B cell (primary cell): ENCODE measurements around the gene GOLPH3. TPM values are rescaled to one million over a fixed set of nuclear protein-coding genes. Genes with fewer than 3 reads are reported as not detected.
A peak's percentile ranks its signal among the peaks of the same experiment; 100 is the strongest.
"Not testable (repeated sequence)": the region's sequence is repeated elsewhere in the genome, so short reads cannot be mapped to it uniquely, and the experiment has no call there.

ENCODE experiments used
- ATAC-seq: fragments of 200-7000 bp; cut with Tn5 transposase; one replicate; pipeline ENCODE4 v1.10.0; 2021; ENCODE audit warnings: low read depth, mild to moderate bottlenecking, moderate number of reproducible peaks, moderate library complexity
- CTCF ChIA-PET: fragments of 350-600 bp; sonication (Branson Sonifier 250); formaldehyde crosslinking; loops from one replicate; lab custom pipeline; 2021; ENCODE audit warnings: antibody characterized with exemption, inconsistent platforms; lab: Charles Lee
- POLR2A ChIA-PET: fragments of 350-600 bp; sonication (Branson Sonifier 250); formaldehyde crosslinking; loops from one replicate; lab custom pipeline; 2021; ENCODE audit warnings: antibody characterized with exemption; lab: Charles Lee
- DNase-seq: peaks from one replicate; pipeline ENCODE4 v3.0.0; 2013
- H2AFZ ChIP-seq: 2 replicates; pipeline ENCODE4 v1.6.1; 2012; ENCODE audit warnings: mild to moderate bottlenecking, low read depth, low read length; ENCODE audit not compliant: insufficient read depth, poor library complexity, severe bottlenecking
- H3K27ac ChIP-seq, 2 donors: 1 replicate in 1 of 2; 2 replicates in 1 of 2; pipeline ENCODE4 v1.5.1; 2012 to 2013; ENCODE audit warnings: low read length in 2 of 2, mild to moderate bottlenecking in 2 of 2, moderate library complexity in 1 of 2
- H3K27me3 ChIP-seq, 4 experiments: fragments of 200-600 bp in 1 of 4; sonication (generic) in 1 of 4; replicated peaks in 1 of 4; 1 replicate in 2 of 4; 2 replicates in 2 of 4; pipeline versions ENCODE4 v1.6.1 to v1.7.0; 2013 to 2016; ENCODE audit warnings: low read length in 3 of 4, mild to moderate bottlenecking in 2 of 4, mixed read lengths in 1 of 4, moderate library complexity in 1 of 4; ENCODE audit not compliant: insufficient read depth in 4 of 4, control insufficient read depth in 3 of 4; ENCODE audit errors: control extremely low read depth in 1 of 4
- H3K36me3 ChIP-seq, 2 experiments: replicated peaks in 1 of 2; 1 replicate in 1 of 2; 2 replicates in 1 of 2; pipeline versions ENCODE4 v1.6.1 to v1.7.1; 2013; ENCODE audit warnings: low read length in 1 of 2; ENCODE audit not compliant: insufficient read depth in 2 of 2, control insufficient read depth in 1 of 2; ENCODE audit errors: control extremely low read depth in 1 of 2, extremely low read depth in 1 of 2
- H3K4me1 ChIP-seq, 2 donors: fragments of 200-600 bp in 1 of 2; sonication (generic) in 1 of 2; 1 replicate in 1 of 2; 2 replicates in 1 of 2; pipeline versions ENCODE4 v1.5.1 to v1.6.1; 2013 to 2017; ENCODE audit warnings: low read length in 2 of 2; ENCODE audit not compliant: control insufficient read depth in 2 of 2, insufficient read depth in 2 of 2
- H3K4me2 ChIP-seq: replicated peaks from 2 replicates; pipeline ENCODE3; 2012; ENCODE audit warnings: mild to moderate bottlenecking, low read depth, low read length; ENCODE audit not compliant: poor library complexity, severe bottlenecking
- H3K4me3 ChIP-seq, 5 experiments: fragments of 200-600 bp in 1 of 5; sonication (generic) in 1 of 5; 1 replicate in 3 of 5; 2 replicates in 2 of 5; pipeline versions ENCODE4 v1.5.1 to v1.7.0; 2011 to 2016; ENCODE audit warnings: low read length in 4 of 5, mild to moderate bottlenecking in 4 of 5, low read depth in 2 of 5, control low read depth in 1 of 5, moderate library complexity in 1 of 5; ENCODE audit not compliant: insufficient read depth in 1 of 5; ENCODE audit errors: control extremely low read depth in 1 of 5, extremely low read depth in 1 of 5
- H3K79me2 ChIP-seq: fragments of 200-600 bp; sonication (generic); one replicate; pipeline ENCODE4 v1.6.0; 2016; ENCODE audit warnings: low read length; ENCODE audit not compliant: control insufficient read depth, insufficient read depth
- H3K9ac ChIP-seq: fragments of 200-600 bp; sonication (generic); 2 replicates; pipeline ENCODE4 v1.6.1; 2017; ENCODE audit warnings: mild to moderate bottlenecking, low read length, moderate library complexity
- H3K9me3 ChIP-seq, 3 donors: one replicate each; pipeline versions ENCODE4 v1.6.1 to v1.7.1; 2013; ENCODE audit warnings: low read length in 2 of 3; ENCODE audit not compliant: control insufficient read depth in 2 of 3, insufficient read depth in 1 of 3; ENCODE audit errors: control extremely low read depth in 1 of 3
- H4K20me1 ChIP-seq: 2 replicates; pipeline ENCODE4 v1.6.0; 2012; ENCODE audit warnings: mild to moderate bottlenecking, low read length; ENCODE audit not compliant: insufficient read depth, control insufficient read depth, poor library complexity, severe bottlenecking
- H3K27ac Mint-ChIP-seq: one replicate; pipeline ENCODE4 v1.8.0; 2021; ENCODE audit warnings: mixed read lengths
- H3K27me3 Mint-ChIP-seq: one replicate; pipeline ENCODE4 v1.8.0; 2021; ENCODE audit warnings: mixed read lengths
- H3K4me1 Mint-ChIP-seq: one replicate; pipeline ENCODE4 v1.8.0; 2021; ENCODE audit warnings: mixed read lengths
- H3K4me3 Mint-ChIP-seq: one replicate; pipeline ENCODE4 v1.8.0; 2021; ENCODE audit warnings: mixed read lengths
- H3K9me3 Mint-ChIP-seq: one replicate; pipeline ENCODE4 v1.8.0; 2022; ENCODE audit warnings: mixed read lengths; ENCODE audit not compliant: insufficient read depth
- EZH2 ChIP-seq: IDR thresholded peaks from 2 replicates; pipeline ENCODE4 v1.6.1; 2012; ENCODE audit warnings: borderline replicate concordance, low read depth, mild to moderate bottlenecking, moderate library complexity, low read length; ENCODE audit not compliant: insufficient read depth, poor library complexity, severe bottlenecking
- WGBS: methylation state at CpG from one replicate; pipeline ENCODE4 v1.1.5; 2013; ENCODE audit warnings: missing lambda C conversion rate; ENCODE audit not compliant: insufficient coverage; 5-methylcytosine and 5-hydroxymethylcytosine counted together
- intact Hi-C: fragments of 100-400 bp; cut with micrococcal nuclease; formaldehyde crosslinking; loops from one replicate; pipeline ENCODE4 v1.10.0; 2022
- polyA plus RNA-seq: library from polyadenylated mRNA; depleted of rRNA; stranded (reverse); fragments of >200 nt; gene quantifications from 2 replicates; pipeline ENCODE4 v1.2.3, GENCODE V29; 2012
- total RNA-seq, 2 donors: library from RNA; stranded (reverse); fragments of 120-200 nt in 1 of 2; gene quantifications; 1 replicate in 1 of 2; 2 replicates in 1 of 2; pipeline versions ENCODE4 v1.2.3 to v1.2.4, GENCODE V29; 2013 to 2022
- TF ChIP-seq, protein P1 (sequence below): fragments of 200-600 bp; IDR thresholded peaks from one replicate; pipeline ENCODE4 v1.8.0; 2022; ENCODE audit warnings: antibody characterized with exemption, mild to moderate bottlenecking

GOLPH3 gene
- total and polyA plus RNA-seq, 2 donors (not counting 1 experiment from before 2014, with no cell fraction given) = 16.2 to 62.6 TPM

DNA sequence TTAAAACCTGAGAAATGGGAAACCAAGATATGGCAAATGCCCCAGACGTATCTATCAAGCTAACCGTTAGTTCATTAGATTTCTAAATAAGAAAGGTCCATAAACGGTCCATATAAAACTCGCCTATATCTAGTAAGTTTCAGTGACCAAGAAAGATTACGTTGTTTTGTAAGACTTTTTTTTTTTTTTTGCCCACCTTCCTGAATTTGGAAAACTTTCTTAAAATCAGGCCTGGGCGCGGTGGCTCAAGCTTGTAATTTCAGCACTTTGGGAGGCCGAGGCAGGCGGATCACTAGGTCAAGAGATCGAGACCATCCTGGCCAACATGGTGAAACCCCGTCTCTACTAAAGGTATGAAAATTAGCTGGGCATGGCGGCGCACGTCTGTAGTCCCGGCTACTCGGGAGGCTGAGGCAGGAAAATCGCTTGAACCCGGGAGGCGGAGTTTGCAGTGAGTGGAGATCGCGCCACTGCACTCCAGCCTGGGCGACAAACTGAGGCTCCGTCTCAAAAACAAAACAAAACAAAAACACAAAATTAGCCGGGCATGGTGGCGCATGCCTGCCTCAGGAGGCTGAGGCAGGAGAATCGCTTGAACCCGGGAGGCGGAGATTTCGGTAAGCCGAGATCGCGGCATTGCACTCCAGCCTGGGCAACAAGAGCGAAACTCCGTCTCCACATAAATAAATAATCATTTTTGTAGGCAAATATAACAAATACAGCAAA lies 1.8 kb downstream of the GOLPH3 start:
- Histone ChIP-seq H3K79me2 (peaks cover 74% of the 10 kb centered on the region), H3K4me3 (peak overlapping the region; percentile 65 to 92 (median 80)), H3K9ac (peak overlapping the region; percentile 98), H3K36me3 (peaks cover 10 to 27% of the 10 kb centered on the region in 2 experiments), H3K27ac (peak overlapping the region in 1 of 2 donors; percentile 97), H2AFZ (peak overlapping the region; percentile 45), H3K4me2 (peak overlapping the region; percentile 93), H3K4me1 (peaks cover 13 to 19% of the 10 kb centered on the region in 2 donors)
- H3K9me3 Mint-ChIP-seq, ATAC-seq, H3K27me3 ChIP-seq, POLR2A ChIA-PET, H4K20me1 ChIP-seq, H3K9me3 ChIP-seq, H3K27me3 Mint-ChIP-seq: not testable (repeated sequence)
- CTCF ChIA-PET = interaction anchor here (1.0 kb wide), 1 partner anchor 83 kb away, joined by 4 read pairs; no protein-coding TSS in a partner anchor
- WGBS = 4% methylated on average over 27 of the region's 34 CpGs
- Mint-ChIP-seq H3K27ac (peak overlapping the region; percentile 94), H3K4me1 (peaks cover 46% of the 10 kb centered on the region), H3K4me3 (peak overlapping the region; percentile 96)
- peak; percentile 16 for DNase-seq
- intact Hi-C loops = loop anchor here (5.0 kb wide), 1 partner anchor 60 kb away; no protein-coding TSS in a partner anchor

DNA sequence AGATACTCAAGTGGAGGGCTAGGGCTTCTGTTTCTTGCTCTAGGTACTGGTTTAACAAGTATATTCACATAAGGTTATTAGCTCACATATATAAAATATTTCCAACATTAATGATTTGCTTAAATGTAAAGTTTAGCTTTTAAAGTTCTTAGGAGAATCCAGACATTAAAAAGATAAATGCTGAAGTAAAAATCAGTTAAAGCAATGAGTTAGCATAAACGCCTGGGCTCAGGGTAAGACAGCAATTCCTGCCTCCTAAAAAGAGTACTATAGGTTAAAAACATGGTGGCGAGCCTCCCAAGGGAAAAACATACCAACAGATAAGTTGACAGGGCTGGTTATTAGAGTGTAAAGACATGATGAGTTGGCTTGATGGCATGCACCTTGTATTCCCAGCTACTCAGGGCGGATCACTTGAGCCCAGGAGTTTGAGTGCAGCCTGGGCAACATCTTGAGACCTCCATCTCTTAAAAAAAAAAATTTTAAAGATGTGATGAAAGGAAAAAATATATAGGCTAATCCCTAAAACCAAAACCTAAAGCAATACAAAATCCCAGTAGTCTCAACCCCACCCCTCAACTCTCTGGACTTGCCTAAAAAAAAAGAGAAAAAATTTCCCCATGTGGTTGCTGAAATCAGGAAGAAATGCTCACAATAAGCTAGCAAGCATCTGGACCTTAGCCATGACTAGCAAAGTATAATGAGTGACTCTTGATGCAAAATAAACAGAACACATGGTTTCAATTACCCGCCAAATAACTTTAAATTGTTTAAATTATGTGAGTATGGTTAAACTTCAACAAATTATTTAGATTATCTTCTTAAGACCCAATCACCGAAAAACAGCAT lies 3.6 kb downstream of the GOLPH3 start:
- intact Hi-C loops = loop anchor here (5.0 kb wide), 1 partner anchor 62 kb away; no protein-coding TSS in a partner anchor
- ATAC-seq (no peak), DNase-seq (no peak)
- peaks cover 52% of the 10 kb centered on the region for H3K4me1 Mint-ChIP-seq
- no peaks in the 10 kb centered on the region for H3K9me3 Mint-ChIP-seq
- no peak overlapping the region for H3K4me2 ChIP-seq
- no peak overlapping the region for H3K4me3 ChIP-seq
- ChIA-PET POLR2A (interaction anchor here (0.8 kb wide), 1 partner anchor 137 kb away, joined by 4 read pairs; no protein-coding TSS in a partner anchor), CTCF (interaction anchor here (1.0 kb wide), 1 partner anchor 61 kb away, joined by 4 read pairs; no protein-coding TSS in a partner anchor)
- no peak overlapping the region for H3K9ac ChIP-seq
- H4K20me1 ChIP-seq = peaks cover 17% of the 10 kb centered on the region
- H2AFZ ChIP-seq = no peak overlapping the region
- TF ChIP-seq, protein P1, sequence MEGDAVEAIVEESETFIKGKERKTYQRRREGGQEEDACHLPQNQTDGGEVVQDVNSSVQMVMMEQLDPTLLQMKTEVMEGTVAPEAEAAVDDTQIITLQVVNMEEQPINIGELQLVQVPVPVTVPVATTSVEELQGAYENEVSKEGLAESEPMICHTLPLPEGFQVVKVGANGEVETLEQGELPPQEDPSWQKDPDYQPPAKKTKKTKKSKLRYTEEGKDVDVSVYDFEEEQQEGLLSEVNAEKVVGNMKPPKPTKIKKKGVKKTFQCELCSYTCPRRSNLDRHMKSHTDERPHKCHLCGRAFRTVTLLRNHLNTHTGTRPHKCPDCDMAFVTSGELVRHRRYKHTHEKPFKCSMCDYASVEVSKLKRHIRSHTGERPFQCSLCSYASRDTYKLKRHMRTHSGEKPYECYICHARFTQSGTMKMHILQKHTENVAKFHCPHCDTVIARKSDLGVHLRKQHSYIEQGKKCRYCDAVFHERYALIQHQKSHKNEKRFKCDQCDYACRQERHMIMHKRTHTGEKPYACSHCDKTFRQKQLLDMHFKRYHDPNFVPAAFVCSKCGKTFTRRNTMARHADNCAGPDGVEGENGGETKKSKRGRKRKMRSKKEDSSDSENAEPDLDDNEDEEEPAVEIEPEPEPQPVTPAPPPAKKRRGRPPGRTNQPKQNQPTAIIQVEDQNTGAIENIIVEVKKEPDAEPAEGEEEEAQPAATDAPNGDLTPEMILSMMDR = no peak
- no peak for TF ChIP-seq EZH2
- peaks cover 18 to 21% of the 10 kb centered on the region in 2 donors for H3K4me1 ChIP-seq
- H3K4me3 Mint-ChIP-seq = peak overlapping the region; percentile 45
- peaks cover 92% of the 10 kb centered on the region for H3K79me2 ChIP-seq
- H3K36me3 ChIP-seq = peaks cover 10 to 35% of the 10 kb centered on the region in 2 experiments
- H3K9me3 ChIP-seq = no peaks in the 10 kb centered on the region
- peak overlapping the region in 1 of 2 donors; percentile 27 for H3K27ac ChIP-seq
- no peaks in the 10 kb centered on the region for H3K27me3 Mint-ChIP-seq
- H3K27me3 ChIP-seq = no peaks in the 10 kb centered on the region
- H3K27ac Mint-ChIP-seq = no peak overlapping the region
- WGBS = 83% methylated on average over 2 of the region's 5 CpGs
